Subcutaneous adipose tissue (tissue), 4 donors: ENCODE data around the gene PDE4B. TPM values are rescaled to one million over a fixed set of nuclear protein-coding genes. Genes with fewer than 3 reads are reported as not detected.

Experiments used
- CTCF ChIP-seq: fragments of 450-650 bp; IDR thresholded peaks from one replicate; pipeline ENCODE4 v1.5.1; 2016; ENCODE audit warnings: low read depth, mild to moderate bottlenecking, control low read depth, antibody characterized with exemption, moderate library complexity
- total RNA-seq, 4 donors: library from RNA; depleted of rRNA; stranded (reverse); fragments of >200 nt; gene quantifications; one replicate each; pipeline ENCODE4 v1.1.0, GENCODE V29; 2016

PDE4B gene
- total RNA-seq, 4 donors from 2014 or later = 8.5 to 31.8 (median 15.5) TPM

GRCh38 chr1:65825741-65826140 lies 33.0 kb downstream of the PDE4B start:
- TF ChIP-seq CTCF = no peak

DNA sequence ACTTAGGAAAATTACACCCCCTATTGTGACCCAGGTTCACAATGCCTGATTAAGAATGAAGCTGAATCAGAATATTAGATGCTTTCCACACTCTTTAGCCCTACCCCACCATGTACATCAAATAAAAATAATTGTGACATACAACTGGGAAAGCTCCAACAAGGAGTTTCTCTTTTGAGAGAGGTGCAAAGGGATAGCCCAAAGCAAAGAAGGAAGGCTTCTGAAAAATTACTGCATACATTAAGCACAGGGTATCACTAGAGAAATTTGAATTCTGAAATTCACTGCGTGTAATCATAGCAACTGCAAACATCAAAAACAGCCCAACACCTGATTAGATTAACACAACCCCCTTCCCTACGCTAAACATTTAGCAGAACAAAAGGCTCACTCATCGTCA lies 34.1 kb downstream of the PDE4B start:
- no peak for TF ChIP-seq CTCF

GRCh38 chr1:65827346-65827745 lies 34.7 kb downstream of the PDE4B start:
- TF ChIP-seq CTCF = no peak

DNA sequence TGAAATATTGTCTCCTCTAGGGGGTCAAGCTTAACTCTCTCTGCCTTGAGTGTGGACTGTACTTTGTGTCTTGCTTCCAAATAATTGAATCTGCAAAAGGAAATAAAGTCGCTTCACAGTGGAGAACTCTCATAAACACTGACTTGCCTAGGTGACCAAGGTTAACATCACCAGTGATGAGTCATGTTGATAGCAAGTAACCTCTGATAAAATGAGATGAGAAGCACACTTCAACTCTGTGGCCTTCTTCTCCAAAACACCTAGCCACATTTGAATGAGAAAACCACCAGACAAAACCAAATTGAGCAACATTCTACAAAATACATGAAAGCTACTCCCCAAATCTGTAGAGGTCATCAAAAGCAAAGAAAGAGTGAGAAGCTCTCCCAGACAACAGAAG lies 37.6 kb downstream of the PDE4B start:
- no peak for TF ChIP-seq CTCF

DNA sequence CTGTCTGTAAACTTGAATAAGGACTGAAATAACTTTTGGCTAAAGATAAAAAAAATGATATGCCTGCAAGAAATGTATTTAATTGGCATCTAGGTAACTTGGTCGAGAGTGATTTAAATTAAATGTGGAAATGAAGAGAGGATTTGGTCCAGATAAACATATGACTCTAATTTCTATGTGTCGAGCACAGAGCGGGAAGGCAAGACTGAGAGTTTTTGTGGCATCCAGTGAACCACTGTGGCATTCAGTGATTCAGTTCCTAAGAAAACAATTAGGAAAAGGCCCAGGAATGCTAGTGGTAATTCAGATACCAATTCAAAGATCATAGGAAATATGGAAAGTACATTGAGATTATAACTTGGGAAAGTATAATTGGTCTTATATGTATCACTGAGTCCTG lies 39.6 kb downstream of the PDE4B start:
- no peak for TF ChIP-seq CTCF

- TF ChIP-seq CTCF = no peak
Measured at GRCh38 chr1:65836686-65837085, 44.0 kb downstream of the PDE4B start.

GRCh38 chr1:65840683-65841082 lies 48.0 kb downstream of the PDE4B start:
- no peak for TF ChIP-seq CTCF
